OCI-LY7 (cell line): Measurements from ENCODE around the gene PCED1B.

Experiments used
- EZH2phosphoT487 ChIP-seq: fragments of 200-600 bp; sonication (generic); IDR thresholded peaks from 2 replicates; pipeline ENCODE4 v1.6.1; 2018; ENCODE audit warnings: low read depth, borderline replicate concordance, mild to moderate bottlenecking, mixed run types, antibody characterized with exemption, low read length, moderate library complexity, mixed read lengths
- TF ChIP-seq, protein P1 (sequence below): fragments of 200-600 bp; sonication (generic); conservative IDR thresholded peaks from 2 replicates; pipeline ENCODE4 v1.5.1; 2014; ENCODE audit warnings: mild to moderate bottlenecking, antibody characterized with exemption, low read length, moderate library complexity, mixed read lengths

DNA sequence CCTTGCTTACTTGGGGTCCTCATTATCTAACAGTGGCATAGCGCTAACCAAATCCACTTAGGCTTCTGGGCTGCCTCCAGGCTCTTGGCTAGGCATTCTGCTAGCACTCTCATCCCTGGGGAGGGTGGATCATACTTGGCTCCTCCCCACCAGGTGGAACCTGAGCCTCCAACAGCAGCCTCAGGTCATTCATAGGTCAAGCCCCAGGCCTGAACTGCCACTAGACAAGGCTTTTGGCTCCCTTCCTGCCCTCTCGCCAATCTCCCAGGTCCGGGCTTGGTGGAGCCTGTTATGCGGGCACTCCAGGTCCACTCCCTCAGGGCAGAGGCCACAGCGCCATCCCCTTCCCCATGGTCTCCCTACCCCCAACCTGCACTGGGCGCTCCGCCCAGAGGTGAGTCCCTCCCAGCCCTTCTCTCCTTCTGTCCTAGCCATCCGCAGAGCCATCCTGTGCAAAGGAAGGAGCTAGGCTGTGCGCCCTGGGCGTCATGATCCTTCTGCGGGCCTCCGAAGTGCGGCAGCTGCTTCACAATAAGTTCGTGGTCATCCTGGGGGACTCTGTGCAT is 155.2 kb downstream of the PCED1B start:
- TF ChIP-seq, protein P1, sequence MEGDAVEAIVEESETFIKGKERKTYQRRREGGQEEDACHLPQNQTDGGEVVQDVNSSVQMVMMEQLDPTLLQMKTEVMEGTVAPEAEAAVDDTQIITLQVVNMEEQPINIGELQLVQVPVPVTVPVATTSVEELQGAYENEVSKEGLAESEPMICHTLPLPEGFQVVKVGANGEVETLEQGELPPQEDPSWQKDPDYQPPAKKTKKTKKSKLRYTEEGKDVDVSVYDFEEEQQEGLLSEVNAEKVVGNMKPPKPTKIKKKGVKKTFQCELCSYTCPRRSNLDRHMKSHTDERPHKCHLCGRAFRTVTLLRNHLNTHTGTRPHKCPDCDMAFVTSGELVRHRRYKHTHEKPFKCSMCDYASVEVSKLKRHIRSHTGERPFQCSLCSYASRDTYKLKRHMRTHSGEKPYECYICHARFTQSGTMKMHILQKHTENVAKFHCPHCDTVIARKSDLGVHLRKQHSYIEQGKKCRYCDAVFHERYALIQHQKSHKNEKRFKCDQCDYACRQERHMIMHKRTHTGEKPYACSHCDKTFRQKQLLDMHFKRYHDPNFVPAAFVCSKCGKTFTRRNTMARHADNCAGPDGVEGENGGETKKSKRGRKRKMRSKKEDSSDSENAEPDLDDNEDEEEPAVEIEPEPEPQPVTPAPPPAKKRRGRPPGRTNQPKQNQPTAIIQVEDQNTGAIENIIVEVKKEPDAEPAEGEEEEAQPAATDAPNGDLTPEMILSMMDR = no peak
- no peak for TF ChIP-seq EZH2phosphoT487
